ENCODE measurements around the gene H6PD. TPM values are rescaled to one million over a fixed set of nuclear protein-coding genes. Genes with fewer than 3 reads are reported as not detected.

H6PD gene
- total and polyA plus RNA-seq, 9 of the 15 experiments (the other 6 are each of a cell fraction or from before 2014, with no cell fraction given) = 0.04 to 2.5 (median 0.95) TPM

GRCh38 chr1:9193233-9193625 lies 41.3 kb upstream of the H6PD start:
- no peak for ATAC-seq
- Histone ChIP-seq H3K4me1 (replicated peaks in 1 of 2; ENCODE audit: control insufficient read depth in 2 of 2, insufficient read depth in 2 of 2, low read length in 2 of 2) (no peaks in the 10 kb centered on the region; a peak in 1 of 5 replicates), H3K27ac (ENCODE audit: extremely low read depth, low read depth, low read length) (no peak overlapping the region), H3K9me3 (replicated peaks; ENCODE audit: control insufficient read depth, insufficient read depth, low read depth, low read length) (no peaks in the 10 kb centered on the region), H4K20me1 (replicated peaks; ENCODE audit: control insufficient read depth, insufficient read depth, low read length) (peaks cover 21% of the 10 kb centered on the region), H2AFZ (ENCODE audit: low read depth, low read length) (no peak overlapping the region), H3K4me2 (ENCODE audit: insufficient read depth, low read length) (no peak overlapping the region), H3K27me3 (ENCODE audit: control insufficient read depth in 2 of 2, insufficient read depth in 2 of 2, low read length in 2 of 2) (peaks cover 51 to 76% of the 10 kb centered on the region in 2 experiments), H3K36me3 (ENCODE audit: control insufficient read depth, insufficient read depth, low read length) (no peaks in the 10 kb centered on the region), H3K9me1 (ENCODE audit: control insufficient read depth, insufficient read depth, low read length) (no peaks in the 10 kb centered on the region), H3K9ac (ENCODE audit: insufficient read depth in 1 of 2, low read depth in 2 of 2, low read length in 2 of 2) (no peak overlapping the region), H3K4me3 (no peak overlapping the region), H3K79me2 (ENCODE audit: control insufficient read depth, insufficient read depth, low read length) (no peaks in the 10 kb centered on the region)
- no peak for FAIRE-seq
- ChIA-PET CTCF (ENCODE audit: low intra/inter-chr PET ratio) (no interaction called here), POLR2A (no interaction called here)
- no peak for DNase-seq (ENCODE audit: extremely low read depth in 1 of 4, low spot score in 3 of 4)
- in situ Hi-C loops (cut with MboI) (loop anchor here (10.0 kb wide), 1 partner anchor 178 kb away; no protein-coding TSS in a partner anchor), intact Hi-C loops (cut with micrococcal nuclease) (no loop called here)
- BruUV-seq (replicated peaks) = no TSS peak
- TF ChIP-seq CEBPB (tag; IDR thresholded peaks at IDR 0.05) = peak; percentile 55
- TF ChIP-seq U2AF1 (optimal IDR thresholded peaks at IDR 0.05; ENCODE audit: low read depth, low read length) = no peak
- TF ChIP-seq OTX1 (CRISPR knock-in tag; IDR thresholded peaks at IDR 0.05) = no peak
- 0% methylated on average over 5 of the region's 5 CpGs for WGBS (ENCODE audit: insufficient coverage, low coverage, missing lambda C conversion rate)

GRCh38 chr1:9194024-9194423 lies 40.5 kb upstream of the H6PD start:
- ChIA-PET POLR2A (interaction anchor here (0.6 kb wide), 1 partner anchor 15 kb away, joined by 3 read pairs; no protein-coding TSS in a partner anchor), CTCF (ENCODE audit: low intra/inter-chr PET ratio) (no interaction called here)
- Histone ChIP-seq H3K9me1 (ENCODE audit: control insufficient read depth, insufficient read depth, low read length) (no peaks in the 10 kb centered on the region), H3K9ac (ENCODE audit: insufficient read depth in 1 of 2, low read depth in 2 of 2, low read length in 2 of 2) (no peak overlapping the region), H2AFZ (ENCODE audit: low read depth, low read length) (no peak overlapping the region), H3K27me3 (ENCODE audit: control insufficient read depth in 2 of 2, insufficient read depth in 2 of 2, low read length in 2 of 2) (peaks cover 50 to 76% of the 10 kb centered on the region in 2 experiments), H3K4me2 (ENCODE audit: insufficient read depth, low read length) (no peak overlapping the region), H3K27ac (ENCODE audit: extremely low read depth, low read depth, low read length) (no peak overlapping the region), H3K4me1 (replicated peaks in 1 of 2; ENCODE audit: control insufficient read depth in 2 of 2, insufficient read depth in 2 of 2, low read length in 2 of 2) (peaks cover 0 to 3% of the 10 kb centered on the region in 2 experiments; a peak in 1 of 5 replicates), H3K4me3 (no peak overlapping the region), H3K79me2 (ENCODE audit: control insufficient read depth, insufficient read depth, low read length) (no peaks in the 10 kb centered on the region), H4K20me1 (replicated peaks; ENCODE audit: control insufficient read depth, insufficient read depth, low read length) (peaks cover 21% of the 10 kb centered on the region), H3K36me3 (ENCODE audit: control insufficient read depth, insufficient read depth, low read length) (no peaks in the 10 kb centered on the region), H3K9me3 (replicated peaks; ENCODE audit: control insufficient read depth, insufficient read depth, low read depth, low read length) (no peaks in the 10 kb centered on the region)
- in situ Hi-C loops (cut with MboI) (loop anchor here (10.0 kb wide), 1 partner anchor 179 kb away; no protein-coding TSS in a partner anchor), intact Hi-C loops (cut with micrococcal nuclease) (no loop called here)
- WGBS (ENCODE audit: insufficient coverage, low coverage, missing lambda C conversion rate) = 0% methylated on average over 4 of the region's 4 CpGs
- ATAC-seq (no peak), DNase-seq (ENCODE audit: extremely low read depth in 1 of 4, low spot score in 3 of 4) (no peak), FAIRE-seq (peak; percentile 42)
- no TSS peak for BruUV-seq (replicated peaks)
- no peak for TF ChIP-seq CBX2 (IDR thresholded peaks at IDR 0.05; ENCODE audit: insufficient read depth, low read length, poor library complexity, severe bottlenecking)
- TF ChIP-seq ZNF583 (CRISPR knock-in tag; IDR thresholded peaks at IDR 0.05) = no peak
- TF ChIP-seq PRMT5 (CRISPR knock-in tag; IDR thresholded peaks at IDR 0.05) = no peak
- TF ChIP-seq ATF3 (IDR thresholded peaks at IDR 0.05) = peak; percentile 48; the same call in 1 of the 2 replicates
- no peak for TF ChIP-seq ATF3 (CRISPR knock-in tag; conservative IDR thresholded peaks at IDR 0.05)
- no peak for TF ChIP-seq RB1 (IDR thresholded peaks at IDR 0.05; ENCODE audit: low read depth)
- no peak for TF ChIP-seq TFAP4 (CRISPR knock-in tag; IDR thresholded peaks at IDR 0.05; ENCODE audit: borderline replicate concordance)
- TF ChIP-seq PHF21A (IDR thresholded peaks at IDR 0.05; ENCODE audit: borderline replicate concordance, low read depth) = no peak
- TF ChIP-seq TAF7 (tag; IDR thresholded peaks at IDR 0.05) = no peak
- TF ChIP-seq BRD4 (IDR thresholded peaks at IDR 0.05) = no peak
- peak; percentile 22; the same call in 1 of the 2 replicates for TF ChIP-seq EGR1 (conservative IDR thresholded peaks at IDR 0.05)
- TF ChIP-seq SMARCE1 (IDR thresholded peaks at IDR 0.05) = no peak
- TF ChIP-seq KLF1 (tag; IDR thresholded peaks at IDR 0.05) = no peak
- no peak for TF ChIP-seq CEBPG (CRISPR knock-in tag; IDR thresholded peaks at IDR 0.05)
- TF ChIP-seq CEBPG (tag; conservative IDR thresholded peaks at IDR 0.05 in 1 of 2, IDR thresholded peaks at IDR 0.05 in 1 of 2) = no peak
